HUES48 (cell line): Measurements from ENCODE around the gene SMYD3.
"Not testable (repeated sequence)": the region's sequence is repeated elsewhere in the genome, so short reads cannot be mapped to it uniquely, and the experiment has no call there.

Source experiments
- H3K27ac ChIP-seq: one replicate; pipeline ENCODE4 v1.7.0; 2013; ENCODE audit warnings: low read depth, low read length, inconsistent platforms
- H3K27me3 ChIP-seq: 2 replicates; pipeline ENCODE4 v1.6.1; 2013; ENCODE audit warnings: mild to moderate bottlenecking, low read length; ENCODE audit not compliant: control insufficient read depth, insufficient read depth
- H3K36me3 ChIP-seq: 2 replicates; pipeline ENCODE4 v1.6.1; 2013; ENCODE audit warnings: low read length; ENCODE audit not compliant: control insufficient read depth, insufficient read depth
- H3K4me1 ChIP-seq: 2 replicates; pipeline ENCODE4 v1.6.1; 2013; ENCODE audit warnings: mild to moderate bottlenecking, low read length; ENCODE audit not compliant: control insufficient read depth, insufficient read depth
- H3K4me3 ChIP-seq: 2 replicates; pipeline ENCODE4 v1.5.1; 2013; ENCODE audit warnings: mild to moderate bottlenecking, low read depth, low read length
- H3K9ac ChIP-seq: 2 replicates; pipeline ENCODE4 v1.6.1; 2013; ENCODE audit warnings: mild to moderate bottlenecking, low read depth, low read length, moderate library complexity
- H3K9me3 ChIP-seq: 2 replicates; pipeline ENCODE4 v1.6.1; 2013; ENCODE audit warnings: low read length; ENCODE audit not compliant: control insufficient read depth, insufficient read depth

Gene SMYD3

GRCh38 chr1:246032031-246032551 lies 475.0 kb downstream of the SMYD3 start:
- Histone ChIP-seq H3K9me3 (no peaks in the 10 kb centered on the region), H3K9ac (no peak overlapping the region), H3K4me1 (no peaks in the 10 kb centered on the region), H3K27me3 (no peaks in the 10 kb centered on the region), H3K4me3 (no peak overlapping the region), H3K27ac (no peak overlapping the region), H3K36me3 (no peaks in the 10 kb centered on the region)

DNA sequence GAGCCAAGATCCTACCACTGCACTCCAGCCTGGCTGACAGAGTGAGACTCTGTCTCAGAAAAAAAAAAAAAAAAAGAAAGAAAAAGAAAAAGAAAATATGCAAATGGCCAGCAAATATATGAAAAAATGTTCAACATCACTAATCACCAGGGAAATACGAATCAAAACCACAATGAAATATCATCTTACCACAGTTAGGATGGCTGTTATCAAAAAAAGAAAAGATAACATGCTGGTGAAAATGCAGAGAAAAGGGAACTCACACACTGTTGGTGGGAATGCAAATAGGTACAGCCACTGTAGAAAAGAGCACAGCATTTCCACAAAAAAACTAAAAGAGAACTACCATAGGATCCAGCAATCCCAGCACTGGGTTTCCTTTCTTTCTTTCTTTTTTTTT lies 477.5 kb downstream of the SMYD3 start:
- Histone ChIP-seq H3K27me3 (no peaks in the 10 kb centered on the region), H3K27ac (no peak overlapping the region), H3K9ac (no peak overlapping the region), H3K4me3 (no peak overlapping the region), H3K9me3 (no peaks in the 10 kb centered on the region), H3K36me3 (no peaks in the 10 kb centered on the region), H3K4me1 (no peaks in the 10 kb centered on the region)

DNA sequence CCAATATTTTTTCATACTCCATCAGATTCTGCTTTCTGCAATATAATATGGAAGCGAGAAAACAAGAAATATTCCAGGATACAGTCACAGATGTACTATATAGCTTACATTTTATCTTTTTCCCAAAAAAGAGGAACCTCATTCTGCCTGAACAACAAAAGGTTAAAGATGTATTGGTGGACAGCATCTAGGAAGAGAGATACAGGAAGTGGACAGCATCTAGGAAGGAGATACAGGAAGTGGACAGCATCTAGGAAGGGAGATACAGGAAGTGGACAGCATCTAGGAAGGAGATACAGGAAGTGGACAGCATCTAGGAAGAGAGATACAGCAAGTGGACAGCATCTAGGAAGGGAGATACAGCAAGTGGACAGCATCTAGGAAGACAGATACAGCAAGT lies 483.0 kb downstream of the SMYD3 start:
- not testable (repeated sequence) for H3K36me3 ChIP-seq, H3K27me3 ChIP-seq, H3K9me3 ChIP-seq, H3K4me1 ChIP-seq, H3K4me3 ChIP-seq, H3K27ac ChIP-seq, H3K9ac ChIP-seq

GRCh38 chr1:246020211-246020954 lies 486.7 kb downstream of the SMYD3 start:
- H3K4me3 ChIP-seq, result no peak overlapping the region
- H3K4me1 ChIP-seq, result no peaks in the 10 kb centered on the region
- H3K9ac ChIP-seq, result no peak overlapping the region
- no peaks in the 10 kb centered on the region for H3K36me3 ChIP-seq
- H3K27ac ChIP-seq, result no peak overlapping the region
- no peaks in the 10 kb centered on the region for H3K27me3 ChIP-seq
- no peaks in the 10 kb centered on the region for H3K9me3 ChIP-seq

GRCh38 chr1:246018146-246018545 lies 488.9 kb downstream of the SMYD3 start:
- no peak overlapping the region for H3K4me3 ChIP-seq
- H3K27me3 ChIP-seq, result no peaks in the 10 kb centered on the region
- no peak overlapping the region for H3K27ac ChIP-seq
- H3K36me3 ChIP-seq, result no peaks in the 10 kb centered on the region
- no peaks in the 10 kb centered on the region for H3K4me1 ChIP-seq
- H3K9ac ChIP-seq, result no peak overlapping the region
- no peaks in the 10 kb centered on the region for H3K9me3 ChIP-seq

DNA sequence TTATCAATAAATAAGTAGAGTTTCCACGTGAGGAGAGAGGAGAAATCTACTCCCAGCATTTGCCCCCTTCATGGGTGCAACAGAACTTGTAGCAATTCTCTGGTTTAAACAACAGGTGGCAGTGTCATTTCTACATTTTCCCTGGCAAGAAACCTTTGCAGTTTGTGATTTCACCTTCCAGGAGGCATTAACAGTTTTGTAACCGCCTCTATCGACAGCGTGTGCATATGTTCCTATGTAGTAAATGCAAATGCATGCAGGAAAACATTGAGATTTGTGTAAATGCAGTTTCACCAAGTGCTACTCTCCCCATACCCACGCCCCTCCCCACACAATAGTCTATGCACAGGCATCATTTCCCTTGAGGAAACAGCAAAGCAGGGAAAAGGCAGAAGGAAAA lies 494.7 kb downstream of the SMYD3 start:
- no peaks in the 10 kb centered on the region for H3K27me3 ChIP-seq
- H3K36me3 ChIP-seq, result no peaks in the 10 kb centered on the region
- no peak overlapping the region for H3K4me3 ChIP-seq
- no peaks in the 10 kb centered on the region for H3K9me3 ChIP-seq
- peaks cover 5% of the 10 kb centered on the region; the same call in 1 of the 2 replicates for H3K4me1 ChIP-seq
- H3K9ac ChIP-seq, result no peak overlapping the region
- no peak overlapping the region for H3K27ac ChIP-seq

DNA sequence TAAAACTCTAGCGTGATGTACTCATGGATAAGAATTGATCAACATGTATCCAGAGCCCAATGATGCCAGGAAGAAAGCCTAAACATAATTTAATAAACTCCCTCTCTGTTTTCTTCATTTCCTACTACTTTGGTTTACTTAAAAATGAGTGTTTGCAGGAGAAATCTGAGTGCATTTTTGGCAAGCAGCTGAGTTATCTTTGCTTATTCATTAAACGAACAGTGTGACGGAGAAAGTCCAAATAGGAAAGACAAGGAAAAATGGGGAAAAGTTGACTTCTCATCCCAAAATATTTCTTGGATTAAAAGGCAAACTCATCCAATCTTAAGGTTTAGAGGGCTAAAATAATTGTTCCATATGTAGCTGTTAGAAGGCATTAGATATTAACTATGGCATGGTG lies 496.7 kb downstream of the SMYD3 start:
- H3K27me3 ChIP-seq, result no peaks in the 10 kb centered on the region
- H3K4me1 ChIP-seq, result peaks cover 5% of the 10 kb centered on the region; the same call in 1 of the 2 replicates
- no peak overlapping the region for H3K4me3 ChIP-seq
- no peaks in the 10 kb centered on the region for H3K36me3 ChIP-seq
- no peak overlapping the region for H3K9ac ChIP-seq
- H3K9me3 ChIP-seq, result no peaks in the 10 kb centered on the region
- no peak overlapping the region for H3K27ac ChIP-seq

GRCh38 chr1:246008363-246008831 lies 498.7 kb downstream of the SMYD3 start:
- no peaks in the 10 kb centered on the region for H3K9me3 ChIP-seq
- H3K27ac ChIP-seq, result peak overlapping the region; percentile 5
- H3K4me1 ChIP-seq, result peaks cover 5% of the 10 kb centered on the region; the same call in 1 of the 2 replicates
- H3K9ac ChIP-seq, result no peak overlapping the region
- no peaks in the 10 kb centered on the region for H3K27me3 ChIP-seq
- no peaks in the 10 kb centered on the region for H3K36me3 ChIP-seq
- H3K4me3 ChIP-seq, result no peak overlapping the region

- H3K9ac ChIP-seq, result no peak overlapping the region
- H3K27me3 ChIP-seq, result no peaks in the 10 kb centered on the region
- peaks cover 5% of the 10 kb centered on the region; the same call in 1 of the 2 replicates for H3K4me1 ChIP-seq
- no peaks in the 10 kb centered on the region for H3K36me3 ChIP-seq
- H3K4me3 ChIP-seq, result no peak overlapping the region
- H3K27ac ChIP-seq, result no peak overlapping the region
- no peaks in the 10 kb centered on the region for H3K9me3 ChIP-seq
Measured at GRCh38 chr1:246005067-246005466, 502.0 kb downstream of the SMYD3 start.

- H3K9me3 ChIP-seq, result no peaks in the 10 kb centered on the region
- H3K9ac ChIP-seq, result no peak overlapping the region
- no peak overlapping the region for H3K27ac ChIP-seq
- H3K27me3 ChIP-seq, result no peaks in the 10 kb centered on the region
- no peak overlapping the region for H3K4me3 ChIP-seq
- H3K36me3 ChIP-seq, result no peaks in the 10 kb centered on the region
- H3K4me1 ChIP-seq, result peaks cover 5% of the 10 kb centered on the region; the same call in 1 of the 2 replicates
Measured at GRCh38 chr1:246004301-246004700, 502.8 kb downstream of the SMYD3 start.

- peaks cover 3% of the 10 kb centered on the region; the same call in 1 of the 2 replicates for H3K4me1 ChIP-seq
- no peaks in the 10 kb centered on the region for H3K9me3 ChIP-seq
- H3K4me3 ChIP-seq, result no peak overlapping the region
- H3K27me3 ChIP-seq, result no peaks in the 10 kb centered on the region
- H3K27ac ChIP-seq, result no peak overlapping the region
- H3K9ac ChIP-seq, result no peak overlapping the region
- no peaks in the 10 kb centered on the region for H3K36me3 ChIP-seq
Measured at GRCh38 chr1:246003442-246003730, 503.7 kb downstream of the SMYD3 start.
